SKM-1 treated with dmso at 0.1 percent for 144 hours (cell line): Measurements from ENCODE around the gene TPSG1.
"Not testable (repeated sequence)": the region's sequence is repeated elsewhere in the genome, so short reads cannot be mapped to it uniquely, and the experiment has no call there.

ENCODE experiments used
- DNase-seq: peaks from one replicate; lab custom pipeline; 2025; ENCODE audit not compliant: unreplicated experiment; lab: John Stamatoyannopoulos, UW

TPSG1 gene

DNA sequence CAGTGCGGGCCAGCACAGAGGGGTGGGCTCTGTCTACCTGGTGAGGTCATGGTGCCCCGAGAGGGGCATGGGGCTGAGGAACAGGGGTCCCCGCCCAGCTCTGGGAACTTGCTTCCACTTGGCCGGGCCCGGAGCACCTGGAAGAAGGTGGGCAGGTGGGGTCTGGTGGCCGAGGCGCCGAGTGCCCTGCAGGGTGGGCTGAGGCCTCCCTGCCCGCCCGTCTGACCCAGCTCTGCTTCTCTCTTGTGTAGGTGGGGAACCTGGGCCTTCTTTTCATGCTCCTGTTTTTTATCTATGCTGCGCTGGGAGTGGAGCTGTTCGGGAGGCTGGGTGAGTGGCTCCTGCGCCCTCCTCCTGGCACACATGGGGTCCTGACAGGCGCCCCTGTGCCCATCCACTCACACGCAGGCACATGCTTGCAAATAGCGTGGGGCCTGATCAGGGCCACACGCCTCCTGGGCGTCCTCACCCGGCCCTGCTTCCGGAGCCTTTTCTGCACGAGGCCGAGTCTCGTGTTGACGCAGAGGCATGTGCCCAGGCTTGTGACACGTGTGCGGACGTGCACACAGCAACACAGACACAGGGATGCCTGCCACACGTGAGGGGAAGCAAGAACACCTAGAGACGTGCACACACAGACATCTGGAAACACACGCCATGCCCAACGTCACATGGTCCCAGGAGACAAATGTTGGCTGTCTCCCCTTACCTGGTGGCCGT lies 8.2 kb downstream of the TPSG1 start:
- no peak for DNase-seq

DNA sequence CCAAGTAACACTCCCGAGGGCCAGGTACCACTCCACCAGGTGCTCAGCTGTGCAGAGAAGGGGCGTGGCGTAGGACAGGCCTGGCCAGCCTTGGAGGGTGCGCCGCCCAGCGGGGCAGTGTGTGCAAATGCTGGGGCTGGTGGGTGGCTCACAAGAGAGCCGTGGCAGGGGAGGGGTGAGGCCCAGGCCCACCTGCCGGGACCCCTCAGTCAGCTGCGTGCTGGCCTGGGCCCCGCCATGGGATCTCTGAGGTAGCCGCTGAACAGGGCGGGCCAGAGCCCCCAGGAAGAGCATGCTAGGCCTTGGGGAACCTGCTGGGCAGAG lies 8.8 kb downstream of the TPSG1 start:
- no peak for DNase-seq

DNA sequence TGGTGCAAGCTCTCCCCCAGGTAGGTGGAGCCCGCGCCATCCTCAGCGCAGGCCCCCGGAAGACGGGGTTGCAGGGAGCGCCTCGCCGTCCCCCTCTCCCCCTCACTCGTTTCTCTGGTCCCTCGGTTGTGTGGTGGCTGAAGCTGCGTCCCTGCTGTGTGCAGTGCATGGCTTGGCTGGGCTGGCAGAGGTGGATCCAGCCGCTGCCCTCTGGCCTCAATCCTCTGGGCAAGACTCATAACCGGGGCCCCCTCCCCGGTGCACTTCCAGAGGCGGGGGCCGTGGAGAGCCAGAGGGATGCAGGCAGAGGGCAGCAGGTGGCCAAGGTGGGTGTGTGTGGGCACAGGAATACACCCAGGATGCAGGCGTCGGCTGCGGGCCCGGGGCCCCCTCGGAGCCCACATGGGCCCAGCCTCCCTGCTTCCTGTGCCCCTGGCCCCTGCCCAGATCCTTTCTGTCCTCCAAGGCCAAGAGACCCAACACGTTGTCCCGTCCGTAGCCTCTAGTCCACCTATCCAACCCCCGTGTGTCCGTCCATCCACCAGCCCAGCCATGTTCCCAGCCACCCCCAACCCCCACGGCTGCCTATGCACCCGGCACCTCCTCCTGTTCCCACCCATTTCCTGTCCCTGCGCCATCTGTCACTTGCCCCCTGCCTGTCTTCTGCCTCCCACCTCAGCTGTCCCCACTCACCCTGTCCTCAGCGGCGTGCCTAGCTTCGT lies 9.3 kb downstream of the TPSG1 start:
- DNase-seq: no peak

DNA sequence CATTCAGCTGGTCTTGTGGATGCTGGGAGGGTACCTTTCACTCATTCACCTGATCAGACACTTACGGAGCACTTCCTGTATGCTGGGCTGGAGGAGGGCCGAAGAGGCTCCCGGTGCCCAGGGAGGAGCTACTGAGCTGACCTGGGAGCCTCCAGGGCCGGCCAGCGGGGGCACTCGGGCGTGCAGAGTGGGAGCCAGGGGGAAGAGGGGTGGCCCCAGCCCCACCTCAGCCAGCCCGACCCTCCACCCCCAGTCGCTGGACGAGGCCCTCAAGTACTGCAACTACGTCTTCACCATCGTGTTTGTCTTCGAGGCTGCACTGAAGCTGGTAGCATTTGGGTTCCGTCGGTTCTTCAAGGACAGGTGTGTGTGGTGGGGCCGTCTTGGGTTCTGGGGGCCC lies 10.3 kb downstream of the TPSG1 start:
- no peak for DNase-seq

DNA sequence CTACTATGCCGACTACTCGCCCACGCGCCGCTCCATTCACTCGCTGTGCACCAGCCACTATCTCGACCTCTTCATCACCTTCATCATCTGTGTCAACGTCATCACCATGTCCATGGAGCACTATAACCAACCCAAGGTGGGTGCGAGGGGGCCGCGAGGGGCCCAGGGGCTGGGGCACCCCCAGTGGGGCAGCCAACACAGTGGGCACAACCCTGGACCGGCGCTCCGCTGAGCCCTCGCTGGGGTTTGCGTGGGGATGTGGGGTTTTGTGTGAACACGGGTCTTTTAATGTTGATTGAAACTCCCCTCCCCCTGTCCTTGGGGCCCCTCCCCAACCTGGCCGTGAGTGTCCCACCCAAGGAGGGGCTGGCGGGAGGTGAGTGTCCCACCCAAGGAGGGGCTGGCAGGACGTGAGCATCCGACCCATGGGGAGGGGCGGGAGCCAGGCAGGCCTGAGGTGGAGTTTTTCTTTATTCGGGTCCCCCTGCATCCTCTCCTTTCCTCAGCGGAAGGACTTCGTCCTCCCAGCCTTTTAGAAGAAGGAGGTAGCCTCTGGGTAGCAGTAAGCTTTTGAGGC lies 11.2 kb downstream of the TPSG1 start:
- no peak for DNase-seq

DNA sequence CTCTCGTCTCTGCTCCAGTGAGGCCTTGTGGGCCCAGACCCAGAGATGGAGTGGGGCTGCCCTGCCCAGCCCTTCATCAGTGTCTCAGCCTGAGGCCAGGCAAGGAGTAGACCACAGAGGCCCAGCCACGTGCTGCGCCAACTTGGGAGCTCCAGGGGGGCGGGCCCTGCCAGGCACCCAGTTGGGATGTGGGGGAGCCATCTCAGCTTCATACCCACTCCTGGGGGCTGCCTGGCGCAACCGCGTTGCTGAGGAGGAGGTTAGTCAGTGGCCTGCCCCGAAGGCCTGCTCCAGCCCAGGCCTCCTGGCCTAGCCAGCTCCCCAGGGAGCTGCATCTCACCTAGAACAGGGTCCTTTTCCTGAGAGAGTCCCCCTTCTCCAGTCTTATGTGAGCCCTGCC lies 11.8 kb downstream of the TPSG1 start:
- DNase-seq: no peak

DNA sequence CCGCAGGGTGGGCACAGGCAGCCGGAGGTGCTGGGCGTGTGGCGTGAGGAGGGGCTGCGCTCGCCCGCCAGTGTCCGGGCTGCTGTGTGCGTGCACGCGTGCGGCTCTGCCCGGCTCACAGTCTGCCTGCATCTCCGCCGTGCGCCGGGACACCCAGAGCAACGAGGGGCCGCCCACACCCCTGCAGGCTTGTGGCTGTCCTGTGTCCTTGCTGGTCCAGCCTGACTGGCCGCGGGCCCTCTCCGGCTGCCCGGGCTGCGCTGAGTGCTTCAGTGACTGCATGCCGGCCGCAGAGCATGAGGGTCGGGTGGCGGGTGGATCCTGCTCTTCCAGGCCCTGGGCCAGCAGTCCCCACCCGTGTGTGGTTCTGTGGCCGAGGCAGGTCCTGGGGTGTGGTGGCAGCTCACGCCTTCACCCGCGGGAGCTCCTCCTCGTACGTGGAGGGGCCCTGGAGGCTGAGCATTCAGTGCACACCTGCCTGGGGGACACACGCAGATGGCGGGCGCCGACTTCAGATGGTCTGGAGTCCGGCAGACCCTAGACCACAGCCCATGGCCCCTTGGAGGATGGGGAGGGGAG lies 12.4 kb downstream of the TPSG1 start:
- no peak for DNase-seq

DNA sequence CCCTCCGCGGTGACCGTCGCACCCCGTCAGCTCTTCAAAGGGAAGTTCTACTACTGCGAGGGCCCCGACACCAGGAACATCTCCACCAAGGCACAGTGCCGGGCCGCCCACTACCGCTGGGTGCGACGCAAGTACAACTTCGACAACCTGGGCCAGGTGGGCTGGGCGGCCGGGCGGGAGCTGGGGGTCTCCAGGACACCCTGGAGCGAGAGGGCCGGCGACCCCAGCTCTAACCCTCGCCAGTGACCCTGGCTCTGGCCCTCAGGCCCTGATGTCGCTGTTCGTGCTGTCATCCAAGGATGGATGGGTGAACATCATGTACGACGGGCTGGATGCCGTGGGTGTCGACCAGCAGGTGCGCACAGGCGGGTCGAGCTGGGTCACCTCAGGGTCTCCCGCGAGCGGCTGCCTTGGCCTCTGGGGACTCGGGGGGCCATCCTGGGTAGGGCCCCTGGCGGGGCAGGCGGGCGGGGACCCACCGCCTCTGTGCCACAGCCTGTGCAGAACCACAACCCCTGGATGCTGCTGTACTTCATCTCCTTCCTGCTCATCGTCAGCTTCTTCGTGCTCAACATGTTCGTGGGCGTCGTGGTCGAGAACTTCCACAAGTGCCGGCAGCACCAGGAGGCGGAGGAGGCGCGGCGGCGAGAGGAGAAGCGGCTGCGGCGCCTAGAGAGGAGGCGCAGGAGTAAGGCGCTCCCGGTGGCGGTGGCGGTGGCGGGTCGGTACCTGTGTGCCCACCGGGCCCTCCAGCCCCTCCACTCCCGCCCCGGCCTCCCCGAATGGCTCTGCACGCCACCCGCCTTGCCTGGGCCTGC lies 13.4 kb downstream of the TPSG1 start:
- no peak for DNase-seq

DNA sequence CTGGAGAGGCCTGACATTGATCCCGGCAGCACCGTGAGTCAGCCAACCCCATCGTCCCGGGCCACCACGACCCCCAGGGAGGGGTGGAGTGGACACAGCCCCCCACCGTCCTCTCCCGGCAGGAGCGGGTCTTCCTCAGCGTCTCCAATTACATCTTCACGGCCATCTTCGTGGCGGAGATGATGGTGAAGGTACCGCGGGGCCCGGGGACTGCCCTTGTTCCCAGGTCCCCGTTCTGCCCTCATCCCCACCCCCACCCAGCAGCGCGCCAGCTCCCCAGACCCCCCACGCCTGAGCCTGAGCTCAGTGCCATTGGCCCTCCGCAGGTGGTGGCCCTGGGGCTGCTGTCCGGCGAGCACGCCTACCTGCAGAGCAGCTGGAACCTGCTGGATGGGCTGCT lies 14.6 kb downstream of the TPSG1 start:
- DNase-seq: no peak

DNA sequence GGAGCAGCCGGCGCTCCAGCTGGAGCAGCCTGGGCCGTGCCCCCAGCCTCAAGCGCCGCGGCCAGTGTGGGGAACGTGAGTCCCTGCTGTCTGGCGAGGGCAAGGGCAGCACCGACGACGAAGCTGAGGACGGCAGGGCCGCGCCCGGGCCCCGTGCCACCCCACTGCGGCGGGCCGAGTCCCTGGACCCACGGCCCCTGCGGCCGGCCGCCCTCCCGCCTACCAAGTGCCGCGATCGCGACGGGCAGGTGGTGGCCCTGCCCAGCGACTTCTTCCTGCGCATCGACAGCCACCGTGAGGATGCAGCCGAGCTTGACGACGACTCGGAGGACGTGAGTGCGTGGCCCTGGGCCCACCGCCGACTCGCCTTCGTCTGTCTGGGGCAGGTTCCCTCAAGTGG lies 16.0 kb downstream of the TPSG1 start:
- no peak for DNase-seq

DNA sequence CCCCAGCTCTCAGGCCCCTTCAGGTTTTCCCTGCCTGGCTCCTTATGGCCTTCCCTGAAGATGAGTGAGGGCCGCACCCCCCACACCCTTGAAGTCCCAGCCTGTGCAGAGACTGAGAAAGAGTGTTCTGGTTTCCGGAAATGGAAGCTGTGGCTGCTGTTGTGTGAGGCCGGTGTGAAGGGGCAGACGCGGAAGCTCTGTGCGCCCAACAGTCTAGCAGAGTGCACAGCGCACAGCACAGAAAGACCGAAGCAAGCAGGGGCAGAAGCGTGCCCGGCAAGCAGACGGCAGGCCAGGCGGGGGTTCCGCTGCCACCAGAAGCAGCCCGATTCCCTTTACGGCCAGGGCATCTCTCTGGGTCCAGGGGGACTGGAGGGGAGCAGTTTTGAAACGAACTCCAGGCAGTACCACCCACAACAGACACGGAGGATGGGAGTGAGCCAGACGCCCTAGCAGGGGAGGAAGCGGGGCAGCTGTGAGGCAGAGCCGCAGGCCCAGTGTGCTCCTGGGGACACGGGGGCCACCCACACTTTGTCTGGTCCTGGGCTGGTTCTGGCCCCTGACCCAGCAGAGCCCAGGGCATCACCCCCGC lies 16.7 kb downstream of the TPSG1 start:
- no peak for DNase-seq

DNA sequence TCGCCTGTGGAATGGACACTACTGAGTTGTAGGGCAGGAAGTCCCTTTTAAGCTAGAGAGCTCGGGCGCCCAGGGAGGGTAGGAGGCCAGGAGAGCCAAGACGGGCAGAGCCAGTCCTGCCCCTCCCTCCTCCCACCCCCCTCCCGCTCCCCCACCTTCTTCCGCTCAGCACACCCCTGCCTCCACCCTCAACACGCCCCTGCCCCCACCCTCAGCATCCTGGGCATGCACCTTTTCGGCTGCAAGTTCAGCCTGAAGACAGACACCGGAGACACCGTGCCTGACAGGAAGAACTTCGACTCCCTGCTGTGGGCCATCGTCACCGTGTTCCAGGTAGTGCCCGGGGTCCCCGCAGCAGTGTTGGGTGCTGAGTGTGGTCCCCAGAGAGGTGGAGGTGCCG lies 18.3 kb downstream of the TPSG1 start:
- DNase-seq: no peak

DNA sequence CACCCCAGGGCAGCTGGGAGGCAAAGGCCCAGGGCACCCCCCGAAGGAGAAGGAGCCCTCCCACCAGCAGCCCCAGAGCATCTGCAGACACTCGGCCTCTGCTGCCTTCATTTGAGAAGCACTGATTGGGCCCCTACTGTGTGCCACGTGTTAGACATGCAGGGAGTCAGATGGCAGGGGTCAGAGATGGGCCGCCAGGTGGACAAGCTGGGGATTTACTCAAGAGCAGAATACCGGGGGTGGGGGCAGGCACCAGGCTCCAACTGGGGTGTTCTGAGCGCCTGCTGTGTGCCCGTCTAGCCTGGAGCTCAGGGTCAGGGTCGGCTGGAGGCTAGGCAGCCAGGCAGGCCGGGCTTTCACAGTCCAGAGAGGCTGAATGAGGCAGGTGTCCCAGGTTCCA lies 18.7 kb downstream of the TPSG1 start:
- no peak for DNase-seq

DNA sequence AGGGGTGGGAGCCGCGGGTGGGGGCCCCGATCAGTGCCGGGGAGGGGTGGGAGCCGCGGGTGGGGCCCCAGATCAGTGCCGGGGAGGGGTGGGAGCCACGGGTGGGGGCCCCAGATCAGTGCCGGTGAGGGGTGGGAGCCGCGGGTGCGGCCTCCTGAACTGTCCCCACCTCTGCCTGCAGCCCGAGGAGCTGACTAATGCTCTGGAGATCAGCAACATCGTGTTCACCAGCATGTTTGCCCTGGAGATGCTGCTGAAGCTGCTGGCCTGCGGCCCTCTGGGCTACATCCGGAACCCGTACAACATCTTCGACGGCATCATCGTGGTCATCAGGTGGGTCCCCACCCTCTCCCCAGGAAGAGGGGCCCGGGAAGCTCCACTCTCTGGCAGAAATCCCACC lies 20.1 kb downstream of the TPSG1 start:
- no peak for DNase-seq

DNA sequence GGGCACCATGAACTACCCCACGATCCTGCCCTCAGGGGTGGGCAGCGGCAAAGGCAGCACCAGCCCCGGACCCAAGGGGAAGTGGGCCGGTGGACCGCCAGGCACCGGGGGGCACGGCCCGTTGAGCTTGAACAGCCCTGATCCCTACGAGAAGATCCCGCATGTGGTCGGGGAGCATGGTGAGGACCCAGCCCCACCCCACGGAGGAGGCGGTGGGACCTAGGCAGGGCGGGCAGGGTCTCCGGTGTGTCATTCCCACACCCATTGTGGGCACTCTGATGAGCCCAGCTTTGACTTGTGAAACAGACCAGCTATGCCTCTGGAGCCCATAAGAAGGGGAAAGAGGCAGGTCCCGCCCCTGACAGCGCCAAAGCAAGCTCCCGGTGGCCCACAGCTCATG lies 22.8 kb downstream of the TPSG1 start:
- DNase-seq: no peak

DNA sequence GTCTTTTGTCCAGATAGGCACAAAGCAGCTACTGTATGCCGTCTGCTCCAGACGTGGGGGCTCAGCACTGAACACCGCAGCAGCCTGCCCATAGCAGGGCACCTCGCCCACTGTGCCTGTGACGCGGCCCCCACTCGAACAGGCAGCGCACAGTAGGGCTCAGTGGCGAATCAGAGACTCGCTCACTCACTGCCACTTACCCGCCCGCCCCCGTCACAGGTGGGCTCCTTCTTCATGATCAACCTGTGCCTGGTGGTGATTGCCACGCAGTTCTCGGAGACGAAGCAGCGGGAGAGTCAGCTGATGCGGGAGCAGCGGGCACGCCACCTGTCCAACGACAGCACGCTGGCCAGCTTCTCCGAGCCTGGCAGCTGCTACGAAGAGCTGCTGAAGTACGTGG lies 23.6 kb downstream of the TPSG1 start:
- DNase-seq: no peak

DNA sequence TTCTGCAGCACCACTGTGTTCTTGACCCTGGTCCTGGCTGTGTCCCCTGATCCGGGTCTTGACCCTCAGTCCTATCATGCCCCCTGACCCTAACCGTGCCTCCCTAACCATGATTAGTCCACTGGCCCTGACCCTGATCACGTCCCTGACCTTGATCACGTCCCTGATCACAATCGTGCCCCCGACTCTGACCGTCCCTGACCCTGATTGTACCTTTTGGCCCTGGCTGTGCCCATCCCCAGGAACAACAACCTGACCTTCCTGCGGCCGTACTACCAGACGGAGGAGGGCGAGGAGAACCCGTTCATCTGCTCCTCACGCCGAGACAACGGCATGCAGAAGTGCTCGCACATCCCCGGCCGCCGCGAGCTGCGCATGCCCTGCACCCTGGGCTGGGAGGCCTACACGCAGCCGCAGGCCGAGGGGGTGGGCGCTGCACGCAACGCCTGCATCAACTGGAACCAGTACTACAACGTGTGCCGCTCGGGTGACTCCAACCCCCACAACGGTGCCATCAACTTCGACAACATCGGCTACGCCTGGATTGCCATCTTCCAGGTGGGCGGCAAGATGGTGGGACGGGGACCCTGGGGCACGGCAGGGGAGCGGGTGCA lies 24.9 kb downstream of the TPSG1 start:
- no peak for DNase-seq

DNA sequence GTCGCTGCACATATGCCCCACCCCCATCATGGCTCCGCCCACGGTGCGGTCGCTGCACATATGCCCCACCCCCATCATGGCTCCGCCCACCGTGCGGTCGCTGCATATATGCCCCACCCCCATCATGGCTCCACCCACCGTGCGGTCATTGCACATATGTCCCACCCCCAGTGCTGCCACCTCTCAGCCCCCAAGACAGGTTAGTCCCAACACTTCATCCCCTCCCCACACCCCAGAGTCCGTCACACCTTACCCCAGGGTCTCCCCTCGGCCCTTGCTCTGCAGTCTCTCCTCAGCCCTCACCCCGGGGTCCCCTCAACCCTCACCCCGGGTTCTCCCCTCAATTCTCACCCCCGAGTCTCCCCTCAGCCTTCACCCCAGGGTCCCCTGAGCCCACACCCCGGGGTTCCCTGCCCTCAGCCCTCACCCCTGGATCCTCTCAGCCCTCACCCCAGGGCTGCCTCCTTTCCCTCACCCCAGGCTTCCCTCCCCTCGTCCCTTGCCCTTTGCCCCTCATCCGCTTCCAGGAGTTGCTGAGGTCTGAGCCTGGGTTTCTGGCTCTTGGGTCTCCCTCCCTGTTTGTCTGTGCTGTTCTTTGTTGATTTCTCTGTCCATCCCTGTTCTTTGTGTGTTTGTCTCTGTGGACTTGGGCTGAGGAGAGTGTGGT lies 25.6 kb downstream of the TPSG1 start:
- no peak for DNase-seq

DNA sequence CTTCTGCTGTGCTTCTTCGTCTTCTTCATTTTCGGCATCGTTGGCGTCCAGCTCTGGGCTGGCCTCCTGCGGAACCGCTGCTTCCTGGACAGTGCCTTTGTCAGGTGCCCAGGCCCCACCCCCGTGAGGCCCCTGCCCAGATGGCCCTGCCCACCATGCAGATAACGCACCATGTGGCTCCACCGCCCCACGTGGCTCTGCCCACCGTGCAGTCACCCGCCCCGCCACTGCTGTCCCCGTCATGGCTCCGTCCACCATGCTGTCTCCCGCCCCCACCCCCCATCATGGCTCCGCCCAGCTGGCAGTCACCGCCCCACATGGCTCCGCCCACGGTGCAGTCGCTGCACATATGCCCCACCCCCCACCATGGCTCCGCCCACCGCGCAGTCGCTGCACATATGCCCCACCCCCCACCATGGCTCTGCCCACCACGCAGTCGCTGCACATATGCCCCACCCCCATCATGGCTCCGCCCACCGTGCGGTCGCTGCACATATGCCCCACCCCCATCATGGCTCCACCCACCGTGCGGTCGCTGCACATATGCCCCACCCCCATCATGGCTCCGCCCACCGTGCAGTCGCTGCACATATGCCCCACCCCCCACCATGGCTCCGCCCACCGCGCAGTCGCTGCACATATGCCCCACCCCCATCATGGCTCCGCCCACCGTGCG lies 26.3 kb downstream of the TPSG1 start:
- not testable (repeated sequence) for DNase-seq

DNA sequence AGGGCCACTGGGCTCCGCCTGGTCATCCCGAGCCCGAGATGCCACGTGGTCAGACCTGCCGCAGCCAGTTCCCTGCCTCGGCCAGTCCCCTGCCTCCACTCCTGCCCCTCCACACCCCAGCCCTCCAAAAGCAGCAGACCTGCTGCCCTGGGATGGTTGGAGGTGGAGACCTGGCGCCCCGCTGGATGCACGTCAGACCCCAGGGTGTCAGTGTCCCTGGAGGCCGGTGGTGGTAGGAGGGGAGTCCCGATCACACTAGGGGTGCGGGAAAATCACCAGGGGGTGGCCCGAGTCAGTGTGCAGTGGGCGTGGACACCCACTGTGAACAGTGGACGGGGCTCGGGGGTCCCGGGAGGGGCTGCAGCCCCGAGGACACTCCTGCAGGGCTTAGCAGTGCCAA lies 26.9 kb downstream of the TPSG1 start:
- no peak for DNase-seq
